Sciatic nerve (tissue), 2 donors: Measurements from ENCODE around the gene TMEM14B. TPM values are rescaled to one million over a fixed set of nuclear protein-coding genes. Genes with fewer than 3 reads are reported as not detected.
A peak's percentile ranks its signal among the peaks of the same experiment; 100 is the strongest.

ENCODE experiments used
- ATAC-seq: fragments of 200-7000 bp; cut with Tn5 transposase; one replicate; pipeline ENCODE4 v1.9.1; 2020; ENCODE audit warnings: mild to moderate bottlenecking, moderate library complexity
- DNase-seq: peaks from one replicate; pipeline ENCODE4 v3.0.0-alpha.2; 2020; ENCODE audit warnings: low spot score
- intact Hi-C: fragments of 100-400 bp; cut with DNase I; formaldehyde crosslinking; loops from one replicate; pipeline ENCODE4 v1.14.2; 2022
- total RNA-seq: library from RNA; stranded (reverse); fragmentation: NEBNext Ultra II Directional; extraction: Animal tissue kit (Norgen Biotek cat#: 25700); gene quantifications from one replicate; pipeline ENCODE4 v1.2.1, GENCODE V29; 2021
- donor health status: DM: no; HTN: no; CAD: no.
- donor health status: DM: no; HTN: no; CAD: no.

Gene TMEM14B
- total RNA-seq, 1 donor from 2014 or later: 58.9 TPM

- ATAC-seq (peak; percentile 79), DNase-seq (peak; percentile 64)
- intact Hi-C loops: no loop called here
Measured at GRCh38 chr6:10801224-10801848, 53.7 kb downstream of the TMEM14B start.

Other genes with a start within 250 kb of the TMEM14B start
- gene GCNT2, start 226.5 kb upstream of the TMEM14B start, total RNA-seq: 2.6 TPM
- 1.1 TPM for gene C6orf52, start 53.2 kb upstream of the TMEM14B start, total RNA-seq
- 12.3 TPM for gene PAK1IP1, start 52.8 kb upstream of the TMEM14B start, total RNA-seq
- 79.5 TPM for gene TMEM14C, start 24.7 kb upstream of the TMEM14B start, total RNA-seq
- gene MAK, start 90.7 kb downstream of the TMEM14B start, total RNA-seq: 0.40 TPM
- not detected for gene GCM2, start 134.2 kb downstream of the TMEM14B start, total RNA-seq
- 1.3 TPM for gene SYCP2L, start 139.2 kb downstream of the TMEM14B start, total RNA-seq